Measurements from ENCODE around the gene MUC2.

- TF ChIP-seq FOXA1 (IDR thresholded peaks at IDR 0.05) (no peak), CTBP1 (IDR thresholded peaks at IDR 0.05; ENCODE audit: borderline replicate concordance) (no peak), FOXK2 (IDR thresholded peaks at IDR 0.05) (no peak), BHLHE40 (IDR thresholded peaks at IDR 0.05; ENCODE audit: borderline replicate concordance) (no peak)
Measured at GRCh38 chr11:1062075-1062820, 12.4 kb upstream of the MUC2 start.

Data from HEK293T (cell line).